Pulmonary artery endothelial cell (primary cell): Measurements from ENCODE around the gene CTDNEP1. TPM values are rescaled to one million over a fixed set of nuclear protein-coding genes. Genes with fewer than 3 reads are reported as not detected.

Source experiments
- DNase-seq: peaks from one replicate; pipeline ENCODE4 v3.0.0-alpha.2; 2011; ENCODE audit warnings: low read depth, low spot score
- total RNA-seq: library from RNA; depleted of rRNA; stranded (reverse); fragments of >200 nt; gene quantifications from 2 replicates; pipeline ENCODE4 v1.2.3, GENCODE V29; 2014

CTDNEP1 gene
- total RNA-seq, 1 donor from 2014 or later, result 30.7 TPM

DNA sequence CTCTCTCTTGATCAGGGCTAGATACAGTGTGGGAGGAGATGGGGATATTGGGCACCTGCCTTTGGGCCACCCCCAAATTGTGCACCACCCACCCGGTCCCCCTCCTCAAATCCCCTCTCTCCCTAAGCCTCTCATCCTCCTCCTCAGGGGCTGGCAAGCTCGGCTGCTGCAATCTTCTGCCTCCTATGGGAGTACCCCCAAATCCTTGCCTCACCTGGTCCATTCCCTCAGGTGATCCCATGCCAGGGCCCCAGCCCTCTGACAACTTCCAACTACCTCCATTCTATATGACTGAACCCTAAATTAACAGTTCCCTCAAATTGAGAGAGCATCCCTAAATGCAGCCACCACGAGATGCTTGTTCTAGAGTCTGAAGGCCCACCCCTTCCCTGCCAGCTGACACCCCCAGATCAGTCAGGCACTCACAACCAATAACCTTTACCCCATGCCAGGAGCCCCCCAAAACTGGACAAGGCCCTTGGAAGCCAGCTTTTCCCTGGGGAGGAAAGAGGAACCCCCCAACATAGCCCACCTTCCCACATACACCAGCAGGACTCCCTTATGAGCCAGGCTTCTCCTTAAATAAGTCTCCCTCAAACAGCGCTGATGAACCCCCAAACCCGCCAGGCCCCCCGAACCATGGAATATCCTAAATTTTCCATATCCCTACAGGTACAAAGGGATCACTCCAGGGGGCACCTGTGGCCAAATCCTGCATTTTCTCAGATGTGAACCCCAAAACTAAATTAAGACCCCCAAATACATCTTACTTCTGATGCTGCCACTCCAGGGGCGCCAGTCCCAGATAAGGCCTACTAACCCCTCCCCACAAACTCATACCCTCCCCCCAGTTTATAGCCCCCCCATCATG, 35.1 kb downstream of the CTDNEP1 start:
- no peak for DNase-seq

DNA sequence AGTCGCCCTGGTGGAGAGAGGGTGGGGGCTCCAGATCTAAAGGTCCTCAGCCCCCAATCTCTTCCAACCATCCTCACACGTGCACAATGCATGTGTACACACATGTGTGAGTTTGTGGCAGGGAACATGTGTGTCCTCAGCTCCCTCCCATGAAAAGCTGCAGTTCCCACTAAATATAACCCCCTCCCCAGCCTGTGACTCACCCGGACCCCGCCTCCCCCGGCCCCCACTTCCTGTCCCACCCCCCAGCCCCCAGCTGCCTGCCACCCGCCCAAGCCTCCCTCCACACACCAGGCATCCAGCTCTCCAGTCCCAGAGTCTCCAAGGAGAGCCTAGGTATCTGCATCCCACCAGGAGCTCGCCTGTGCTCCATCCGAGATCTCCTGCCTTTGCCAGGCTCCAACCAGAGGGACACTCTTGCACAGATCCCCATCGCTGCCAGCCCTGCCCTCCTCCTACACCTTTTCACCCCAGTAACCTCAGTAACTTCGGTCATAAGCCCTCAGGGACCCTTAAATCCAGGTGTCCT, 35.8 kb downstream of the CTDNEP1 start:
- DNase-seq, result no peak

DNA sequence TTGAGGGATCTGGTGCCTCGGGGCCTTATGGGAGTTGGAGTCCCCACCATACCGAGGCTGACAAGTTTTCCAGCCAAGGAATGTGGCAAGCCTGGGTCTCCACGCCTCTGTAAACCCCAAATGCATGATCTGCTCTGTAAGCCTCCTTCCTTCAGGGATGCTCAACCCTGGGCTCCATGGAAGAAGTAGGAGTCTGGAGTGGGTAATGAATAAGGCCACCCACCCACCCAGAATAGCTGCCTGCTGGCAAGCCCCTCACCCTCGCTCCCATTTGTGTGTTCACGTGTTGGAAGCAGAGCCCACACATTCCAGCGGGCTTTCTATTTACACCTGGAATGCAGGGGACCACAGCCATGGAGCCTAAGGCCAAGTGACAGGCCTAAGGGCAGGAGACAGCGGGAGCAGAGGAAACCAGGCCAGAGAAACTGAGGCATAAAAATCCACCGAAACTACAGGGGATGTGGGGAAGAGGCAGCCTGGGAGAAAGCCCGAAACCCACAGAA, 36.3 kb downstream of the CTDNEP1 start:
- no peak for DNase-seq

DNA sequence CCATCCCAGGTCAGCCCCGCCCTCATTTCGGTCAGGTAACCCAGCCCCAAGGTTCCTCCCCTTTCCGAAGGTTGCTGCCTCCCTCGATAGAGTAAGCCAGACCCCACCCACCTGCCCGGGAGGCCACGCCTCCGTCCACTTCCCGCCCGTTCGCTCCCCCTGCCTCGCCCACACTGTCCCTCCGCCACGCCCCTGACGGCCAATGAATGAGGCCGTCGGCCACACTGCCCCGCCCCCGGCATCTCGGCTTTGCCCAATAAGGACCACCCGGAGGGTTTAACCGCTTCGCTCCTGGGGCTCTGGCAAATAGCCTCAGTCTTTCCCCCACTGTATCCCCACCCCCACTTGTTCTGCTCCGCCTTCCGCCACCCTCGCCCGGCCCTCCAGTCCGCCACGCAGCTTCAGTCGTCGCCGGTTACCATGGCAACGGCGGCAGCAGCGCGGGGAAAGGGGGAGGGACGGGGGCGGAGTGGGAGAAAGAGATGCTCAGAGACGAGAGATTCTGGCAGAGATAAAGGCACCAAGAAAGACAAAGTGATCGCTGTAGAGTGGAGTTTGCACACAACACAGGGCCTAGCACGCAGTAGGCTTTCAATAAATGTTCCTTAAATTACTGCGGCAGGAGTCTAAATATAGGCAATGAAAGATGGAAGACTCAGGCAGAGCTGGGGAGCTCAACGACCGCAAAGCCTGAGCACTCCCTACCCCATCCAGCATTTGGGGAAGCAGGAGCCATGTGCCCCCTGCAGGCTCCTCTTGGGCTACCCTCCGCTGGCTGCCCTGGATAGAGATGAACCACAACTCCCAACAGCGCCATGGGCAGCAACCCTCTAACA, 37.0 kb downstream of the CTDNEP1 start:
- peak; percentile 88 for DNase-seq

DNA sequence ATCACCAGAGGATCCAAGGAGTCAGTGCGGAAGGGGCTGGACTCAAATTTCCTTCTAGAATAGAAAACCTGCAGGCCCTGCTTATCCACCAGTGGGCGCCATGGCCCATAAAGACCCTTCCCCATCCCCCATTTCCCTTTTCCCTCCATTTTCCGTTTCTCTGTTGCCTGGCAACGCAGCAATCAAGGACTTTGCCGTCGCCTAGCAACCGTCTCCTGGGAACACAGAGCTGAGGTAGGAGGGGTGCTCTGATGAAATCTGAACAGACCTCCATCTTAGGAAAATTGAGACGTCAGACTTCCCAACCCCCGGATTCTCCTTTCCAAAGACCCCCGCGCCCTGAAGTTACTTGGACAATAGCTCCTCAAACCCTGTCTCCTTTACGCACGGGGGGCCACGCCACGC, 37.6 kb downstream of the CTDNEP1 start:
- no peak for DNase-seq

DNA sequence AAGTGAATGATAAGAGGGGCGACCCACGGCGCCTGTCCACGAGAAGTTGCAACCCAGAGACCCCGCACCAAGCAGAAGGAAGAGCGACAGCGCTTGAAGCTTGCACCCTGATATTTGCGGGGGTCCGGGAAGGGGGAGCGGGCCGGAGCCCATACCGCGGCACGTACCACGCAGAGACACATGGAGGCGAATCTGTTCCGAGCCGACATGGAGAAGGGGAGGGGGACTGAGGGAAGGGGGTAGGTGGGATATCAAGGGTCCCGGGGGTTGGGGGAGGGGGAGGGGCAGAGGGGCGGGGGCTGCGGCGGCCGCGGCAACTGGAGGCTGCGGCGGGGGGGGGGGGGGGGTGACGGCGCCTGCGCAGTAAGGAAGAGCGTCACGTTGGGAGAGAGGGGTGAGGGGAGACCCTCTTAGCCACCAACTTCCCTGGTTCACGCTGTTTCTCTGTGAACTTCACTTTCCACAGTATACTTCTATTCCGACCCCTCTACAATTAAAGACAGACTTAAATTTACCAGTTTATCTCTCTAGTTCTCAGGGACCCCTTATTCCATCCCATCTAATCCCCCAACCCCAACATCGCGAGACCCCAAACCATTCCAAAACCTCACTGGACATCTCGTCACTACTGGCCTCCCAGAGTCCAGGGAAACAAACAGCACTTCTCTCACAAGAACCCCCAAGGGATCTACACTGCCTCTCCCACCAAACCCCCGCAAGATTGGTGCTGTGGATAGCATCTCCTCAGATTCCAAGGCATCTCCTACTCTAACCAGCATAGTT, 39.9 kb downstream of the CTDNEP1 start:
- no peak for DNase-seq

DNA sequence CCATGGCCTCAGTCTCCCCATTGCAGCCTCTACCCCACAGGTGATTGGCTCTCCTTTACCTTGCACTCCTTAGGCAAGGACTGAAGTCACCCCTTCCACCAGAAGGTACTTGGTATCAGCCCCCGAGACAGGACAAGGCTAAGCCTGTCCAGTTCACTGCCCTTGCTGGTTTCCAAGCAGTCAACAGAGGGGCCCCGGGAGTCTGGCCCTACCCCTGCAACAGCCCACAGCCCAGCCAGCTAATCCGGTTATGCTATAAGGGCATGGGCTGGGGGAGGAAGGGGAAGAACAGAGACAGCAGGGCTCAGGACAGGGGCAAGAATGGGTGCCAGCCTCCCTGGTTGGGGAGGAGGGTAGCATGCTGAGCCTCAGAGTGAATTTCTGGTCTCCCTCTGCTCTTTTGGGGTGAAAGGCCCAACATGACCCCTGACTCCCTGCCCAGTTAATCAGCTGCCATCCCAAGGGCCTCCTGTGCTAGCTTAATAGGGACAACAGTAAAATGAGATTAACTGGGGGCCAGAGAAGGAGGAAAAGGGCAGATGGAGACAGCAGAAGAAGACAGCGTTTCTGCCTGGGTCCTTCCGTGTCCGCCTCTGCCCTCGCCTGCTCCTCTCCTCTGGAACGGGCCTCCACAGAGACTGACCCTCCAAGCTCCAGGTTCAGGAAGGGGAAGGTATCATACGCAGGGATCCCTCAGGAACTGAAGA, 42.6 kb downstream of the CTDNEP1 start:
- no peak for DNase-seq

DNA sequence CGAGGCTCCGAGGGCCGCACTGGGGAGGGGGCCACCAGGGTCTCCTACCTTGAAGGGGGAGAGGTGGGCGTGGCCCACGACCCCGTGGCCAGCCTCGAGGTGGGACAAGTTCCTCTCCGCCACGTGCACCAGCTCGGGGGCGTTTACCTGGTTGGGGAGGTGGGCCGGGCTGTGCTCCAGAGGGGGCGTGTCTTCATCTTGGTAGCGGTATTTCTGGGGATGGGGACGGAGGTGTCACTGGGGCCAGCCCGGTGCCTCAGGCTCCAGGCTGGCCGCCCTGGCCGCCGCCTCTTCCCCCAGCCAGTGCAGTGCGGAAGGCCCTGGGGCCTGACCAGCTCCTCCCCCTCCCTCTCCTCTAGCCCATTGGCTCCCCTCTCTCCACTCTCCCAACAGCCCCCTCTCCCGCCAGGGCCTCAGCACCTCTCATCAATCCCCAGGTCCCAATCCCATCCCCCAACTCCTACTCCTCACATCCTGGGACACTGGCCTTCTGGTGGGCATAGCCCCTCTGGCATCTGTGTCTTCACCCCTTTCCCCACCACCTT, 43.4 kb downstream of the CTDNEP1 start:
- DNase-seq, result no peak

DNA sequence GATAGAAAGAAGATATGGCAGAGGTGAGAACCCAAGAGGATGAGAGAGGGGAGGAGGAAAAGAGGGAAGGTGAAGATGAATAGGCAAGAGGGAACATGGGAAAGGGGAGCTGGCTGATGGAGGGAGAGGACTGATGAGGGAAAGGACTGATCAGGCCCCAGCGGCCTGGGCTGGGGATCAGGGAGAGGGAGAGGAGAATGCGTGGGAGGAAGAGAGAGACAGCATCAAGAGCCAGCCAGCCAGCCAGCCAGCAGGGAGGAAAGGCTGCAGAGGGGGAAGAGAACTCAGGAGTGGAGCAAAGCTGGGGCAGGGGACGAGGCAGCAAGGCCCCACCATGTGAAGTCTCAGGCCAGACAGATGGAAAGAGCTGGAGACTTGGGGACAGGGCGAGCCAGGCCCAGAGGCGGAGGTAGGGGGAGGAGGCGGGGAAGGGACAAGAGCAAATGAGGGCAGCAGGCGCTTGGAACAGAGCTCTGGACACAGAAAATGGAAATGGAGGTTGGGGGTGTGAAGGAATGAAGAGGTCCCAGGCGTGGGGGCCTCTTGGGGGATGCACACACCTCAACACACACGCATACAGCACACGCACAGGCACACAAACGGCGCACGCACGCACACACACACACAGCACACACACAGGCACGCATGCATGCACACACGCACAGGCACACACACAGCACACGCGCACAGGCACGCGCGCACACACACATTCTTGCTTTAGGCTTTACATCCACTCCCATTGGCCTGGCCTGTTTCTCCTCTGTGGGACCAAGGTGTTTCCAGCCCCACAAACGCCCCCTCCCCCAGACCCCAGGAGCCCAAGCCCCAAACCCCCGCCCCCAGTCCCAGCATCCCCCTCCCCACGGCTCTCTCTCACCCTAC, 44.2 kb downstream of the CTDNEP1 start:
- DNase-seq, result no peak

DNA sequence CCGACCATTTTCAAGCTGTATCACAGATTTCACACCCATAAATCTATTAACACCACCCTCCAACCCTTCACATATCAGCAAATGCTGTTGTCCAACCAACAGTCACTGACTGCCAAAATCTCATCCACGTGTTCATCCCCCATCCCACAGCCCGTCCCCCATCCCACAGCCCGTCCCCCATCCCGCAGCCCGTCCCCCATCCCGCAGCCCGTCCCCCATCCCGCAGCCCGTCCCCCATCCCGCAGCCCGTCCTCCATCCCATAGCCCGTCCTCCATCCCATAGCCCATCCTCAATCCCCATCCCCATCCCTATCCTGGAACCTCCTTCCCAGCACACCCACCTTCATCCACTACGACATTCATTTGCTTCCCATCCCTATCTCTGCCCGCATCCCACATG, 46.0 kb downstream of the CTDNEP1 start:
- DNase-seq, result no peak

DNA sequence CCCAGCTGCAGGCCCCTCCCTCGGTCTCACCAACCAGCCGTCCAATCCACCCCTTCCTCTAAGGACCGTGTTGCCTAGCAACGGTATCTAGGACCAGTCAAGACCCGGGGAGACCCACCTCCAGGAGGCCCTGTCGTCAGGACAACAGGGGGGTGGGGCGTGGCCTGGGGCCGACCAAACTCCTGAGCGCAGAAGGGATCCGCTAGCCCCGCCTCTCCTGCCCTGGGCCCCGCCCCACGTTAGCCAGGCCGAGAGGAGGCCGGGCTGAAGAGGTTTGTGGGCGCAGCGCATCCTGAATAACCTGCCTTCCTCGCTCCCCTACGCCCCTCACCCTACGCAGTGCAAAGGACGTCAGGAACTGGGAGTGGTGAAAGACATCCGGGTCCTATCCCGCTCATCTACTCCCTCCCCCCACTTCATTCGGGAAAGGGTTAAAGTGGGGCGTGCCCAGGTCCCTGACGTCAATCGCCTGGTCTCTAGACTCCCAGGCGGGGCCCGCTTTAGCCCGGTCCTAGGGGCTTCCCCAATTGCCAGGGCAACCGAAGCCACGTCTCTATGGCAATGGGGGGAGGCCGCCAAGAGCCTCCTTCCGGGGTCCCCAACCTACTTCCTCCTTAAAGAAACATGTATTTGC, 46.6 kb downstream of the CTDNEP1 start:
- no peak for DNase-seq

DNA sequence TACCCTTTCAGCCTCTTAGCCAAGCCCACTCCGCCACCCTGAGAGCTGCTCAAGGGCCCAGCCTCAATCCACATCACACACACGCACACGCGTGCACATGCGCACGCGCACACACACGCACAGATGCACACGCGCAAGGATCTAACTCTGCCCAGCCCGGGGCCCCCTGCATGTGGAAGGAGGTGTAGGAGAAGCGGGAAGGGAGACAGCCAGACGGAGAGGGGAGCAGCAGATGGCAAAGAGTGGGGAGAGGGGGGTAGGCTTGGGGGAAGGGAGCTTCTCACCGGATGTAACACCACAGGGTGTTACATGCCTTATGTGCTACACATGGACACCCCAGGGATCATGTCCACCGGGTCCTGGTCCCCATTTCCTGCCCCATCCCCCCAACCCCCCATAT, 47.2 kb downstream of the CTDNEP1 start:
- no peak for DNase-seq

DNA sequence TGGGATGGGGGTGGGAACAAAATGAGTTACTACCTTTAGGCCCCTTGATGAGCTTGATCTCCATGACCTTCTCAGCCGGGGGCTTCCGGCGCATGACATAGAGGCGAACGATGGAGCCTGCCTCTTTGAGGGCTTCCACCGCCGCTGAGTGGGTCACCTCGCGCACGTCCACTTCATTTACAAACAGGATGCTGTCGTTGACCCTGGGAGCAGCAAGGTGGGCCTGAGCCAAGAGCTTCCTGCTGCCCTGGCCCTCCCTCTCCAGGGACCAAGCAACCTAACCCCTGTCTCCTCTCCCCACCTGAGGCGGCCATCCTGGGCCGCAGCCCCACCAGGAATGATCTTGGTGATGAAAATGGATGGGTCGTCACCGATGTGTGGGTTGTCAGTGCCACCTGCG, 48.1 kb downstream of the CTDNEP1 start:
- no peak for DNase-seq

DNA sequence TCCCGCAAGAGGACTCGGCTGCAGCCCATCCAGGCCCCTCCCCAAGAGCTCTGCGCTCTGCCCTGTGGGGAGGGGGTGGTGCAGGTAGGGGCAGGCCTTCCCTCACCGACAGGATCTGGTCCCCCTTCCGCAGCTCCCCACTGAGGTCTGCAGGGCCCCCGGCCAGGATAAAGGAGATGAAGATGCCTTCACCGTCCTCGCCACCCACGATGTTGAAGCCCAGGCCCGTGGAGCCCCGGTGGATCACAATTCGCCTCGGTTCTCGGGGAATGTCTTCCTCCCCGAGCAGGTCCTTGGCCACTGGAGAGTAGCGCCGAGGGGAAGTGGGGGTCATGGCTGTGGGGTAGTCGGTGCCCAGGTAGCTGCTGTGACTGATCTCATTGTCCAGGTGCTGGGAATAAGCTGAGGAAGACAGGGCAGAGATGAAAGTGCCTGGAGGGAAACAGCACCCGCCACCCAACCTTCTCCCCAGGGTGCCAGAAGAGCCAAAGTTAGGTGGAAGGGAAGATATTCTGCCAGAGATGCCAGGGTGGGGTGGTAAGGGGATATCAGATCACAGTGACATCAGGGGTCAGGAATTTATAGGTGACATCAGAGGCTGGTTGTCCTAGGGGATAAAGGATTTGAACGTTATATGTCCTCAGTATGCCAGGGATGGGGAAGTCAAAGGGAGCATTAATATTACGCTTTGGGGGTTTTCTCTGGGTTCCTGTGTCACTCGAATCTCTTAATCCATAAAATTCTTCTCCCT, 54.7 kb downstream of the CTDNEP1 start:
- no peak for DNase-seq

DNA sequence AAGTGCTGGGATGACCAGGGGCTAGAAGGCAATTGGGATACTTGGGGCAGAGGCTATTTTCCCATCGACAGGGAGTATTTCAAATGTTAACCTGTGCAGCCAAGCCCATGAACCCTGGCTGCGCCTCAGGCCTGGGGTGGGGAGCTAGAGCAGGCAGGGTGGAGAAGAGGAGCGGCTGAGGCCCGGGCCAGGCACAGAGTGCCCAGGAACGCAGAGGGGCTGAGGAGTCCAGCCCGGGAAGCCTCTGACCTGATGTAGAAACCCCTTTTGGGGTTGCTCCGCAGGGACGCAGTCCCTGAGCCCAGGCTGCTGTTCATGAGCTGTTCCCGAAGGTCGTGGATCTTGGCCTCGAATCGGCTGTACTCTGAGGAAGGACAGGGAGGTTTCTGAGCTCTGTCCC, 55.6 kb downstream of the CTDNEP1 start:
- DNase-seq, result no peak
